Measurements from ENCODE around the gene MT1G. TPM values are rescaled to one million over a fixed set of nuclear protein-coding genes. Genes with fewer than 3 reads are reported as not detected.
"Not testable (repeated sequence)": the region's sequence is repeated elsewhere in the genome, so short reads cannot be mapped to it uniquely, and the experiment has no call there.

The MT1G gene
- total RNA-seq, 1 experiment from 2014 or later: not detected

DNA sequence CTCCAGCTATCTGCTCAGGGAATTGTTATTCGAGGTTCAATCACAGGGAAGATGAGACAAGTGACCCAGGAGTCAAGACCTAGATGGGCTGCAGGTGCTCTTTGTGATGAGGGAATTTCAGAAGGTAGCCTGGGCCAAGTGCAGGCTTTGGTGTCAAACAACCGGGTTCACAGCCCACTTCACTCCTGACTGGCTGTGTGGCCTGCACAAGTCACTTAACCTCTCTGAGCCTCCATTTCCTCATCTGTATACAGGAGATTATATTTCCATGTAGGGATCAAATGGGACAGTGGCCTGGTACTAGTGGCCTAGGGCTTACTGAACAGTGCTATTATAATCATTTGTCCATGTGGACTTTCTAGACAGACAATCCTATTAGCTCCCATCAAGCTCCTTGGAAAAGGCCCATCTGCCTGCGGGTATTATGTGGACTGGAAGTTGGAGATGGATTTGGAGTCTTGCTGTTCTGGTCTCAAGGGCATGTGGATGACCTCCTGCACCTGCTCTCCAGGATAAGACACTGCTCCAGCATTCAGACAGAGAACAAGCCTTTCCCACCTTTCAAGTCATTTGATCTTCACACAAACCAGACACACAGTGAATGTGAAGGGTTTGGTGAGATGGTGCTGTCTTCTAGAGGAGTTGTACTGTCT is 11.3 kb upstream of the MT1G start:
- Mint-ChIP-seq H3K27me3 (ENCODE audit: insufficient read depth, unreplicated experiment) (no peaks in the 10 kb centered on the region), H3K4me1 (ENCODE audit: insufficient read depth, unreplicated experiment) (peaks cover 21% of the 10 kb centered on the region), H3K36me3 (ENCODE audit: insufficient read depth, unreplicated experiment) (peaks cover 14% of the 10 kb centered on the region), H3K9me3 (ENCODE audit: unreplicated experiment) (no peaks in the 10 kb centered on the region), H3K4me3 (ENCODE audit: unreplicated experiment) (no peak overlapping the region), H3K27ac (ENCODE audit: low read depth, unreplicated experiment) (no peak overlapping the region)
- no TSS peak for BruUV-seq (replicated peaks)
- TF ChIP-seq, protein P1, sequence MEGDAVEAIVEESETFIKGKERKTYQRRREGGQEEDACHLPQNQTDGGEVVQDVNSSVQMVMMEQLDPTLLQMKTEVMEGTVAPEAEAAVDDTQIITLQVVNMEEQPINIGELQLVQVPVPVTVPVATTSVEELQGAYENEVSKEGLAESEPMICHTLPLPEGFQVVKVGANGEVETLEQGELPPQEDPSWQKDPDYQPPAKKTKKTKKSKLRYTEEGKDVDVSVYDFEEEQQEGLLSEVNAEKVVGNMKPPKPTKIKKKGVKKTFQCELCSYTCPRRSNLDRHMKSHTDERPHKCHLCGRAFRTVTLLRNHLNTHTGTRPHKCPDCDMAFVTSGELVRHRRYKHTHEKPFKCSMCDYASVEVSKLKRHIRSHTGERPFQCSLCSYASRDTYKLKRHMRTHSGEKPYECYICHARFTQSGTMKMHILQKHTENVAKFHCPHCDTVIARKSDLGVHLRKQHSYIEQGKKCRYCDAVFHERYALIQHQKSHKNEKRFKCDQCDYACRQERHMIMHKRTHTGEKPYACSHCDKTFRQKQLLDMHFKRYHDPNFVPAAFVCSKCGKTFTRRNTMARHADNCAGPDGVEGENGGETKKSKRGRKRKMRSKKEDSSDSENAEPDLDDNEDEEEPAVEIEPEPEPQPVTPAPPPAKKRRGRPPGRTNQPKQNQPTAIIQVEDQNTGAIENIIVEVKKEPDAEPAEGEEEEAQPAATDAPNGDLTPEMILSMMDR (IDR thresholded peaks at IDR 0.05; ENCODE audit: unreplicated experiment): no peak
- no peak for DNase-seq (ENCODE audit: unreplicated experiment)
- intact Hi-C loops (cut with micrococcal nuclease): no loop called here
- ChIA-PET POLR2A (interaction anchor here (0.6 to 14.3 kb wide), 8 partner anchors 21 to 161 kb away, joined by 3 to 793 read pairs (median 6); partner anchors contain the start of genes BBS2, MT1E and MT2A), CTCF (interaction anchor here (0.7 to 1.4 kb wide), 4 partner anchors 14 to 153 kb away, joined by 3 to 4 read pairs (median 3); no protein-coding TSS in a partner anchor)

DNA sequence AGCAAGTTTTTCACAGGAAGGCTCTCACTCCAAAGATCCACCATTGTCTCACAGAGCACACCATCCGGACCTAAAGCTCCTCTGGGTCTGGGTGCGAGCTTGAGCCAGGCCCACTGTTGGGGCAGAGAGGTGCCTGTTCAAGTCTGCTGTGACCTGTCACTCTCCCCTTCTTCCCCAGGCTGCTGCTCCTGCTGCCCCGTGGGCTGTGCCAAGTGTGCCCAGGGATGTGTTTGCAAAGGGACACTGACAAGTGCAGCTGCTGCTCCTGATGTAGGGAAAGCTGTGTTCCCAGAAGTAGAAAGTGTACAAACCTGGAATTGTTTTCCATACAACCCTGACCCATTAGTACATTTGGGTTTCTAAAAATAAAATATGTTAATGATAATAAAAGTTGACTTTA is 9.6 kb upstream of the MT1G start:
- TF ChIP-seq, protein P1 (IDR thresholded peaks at IDR 0.05; ENCODE audit: unreplicated experiment): no peak
- CTCF ChIA-PET: interaction anchor here (0.6 to 1.9 kb wide), 6 partner anchors 13 to 113 kb away, joined by 3 to 6 read pairs (median 3); no protein-coding TSS in a partner anchor
- no peak for DNase-seq (ENCODE audit: unreplicated experiment)
- Mint-ChIP-seq H3K36me3 (ENCODE audit: insufficient read depth, unreplicated experiment) (no peaks in the 10 kb centered on the region), H3K27ac (ENCODE audit: low read depth, unreplicated experiment) (no peak overlapping the region), H3K27me3 (ENCODE audit: insufficient read depth, unreplicated experiment) (no peaks in the 10 kb centered on the region), H3K4me3 (ENCODE audit: unreplicated experiment) (no peak overlapping the region), H3K9me3 (ENCODE audit: unreplicated experiment) (no peaks in the 10 kb centered on the region), H3K4me1 (ENCODE audit: insufficient read depth, unreplicated experiment) (peaks cover 14% of the 10 kb centered on the region)
- POLR2A ChIA-PET: interaction anchor here (1.7 to 14.3 kb wide), 3 partner anchors 46 to 67 kb away, joined by 8 to 793 read pairs (median 444); partner anchors contain the start of genes MT1E and MT2A
- BruUV-seq (replicated peaks): no TSS peak
- intact Hi-C loops (cut with micrococcal nuclease): no loop called here

DNA sequence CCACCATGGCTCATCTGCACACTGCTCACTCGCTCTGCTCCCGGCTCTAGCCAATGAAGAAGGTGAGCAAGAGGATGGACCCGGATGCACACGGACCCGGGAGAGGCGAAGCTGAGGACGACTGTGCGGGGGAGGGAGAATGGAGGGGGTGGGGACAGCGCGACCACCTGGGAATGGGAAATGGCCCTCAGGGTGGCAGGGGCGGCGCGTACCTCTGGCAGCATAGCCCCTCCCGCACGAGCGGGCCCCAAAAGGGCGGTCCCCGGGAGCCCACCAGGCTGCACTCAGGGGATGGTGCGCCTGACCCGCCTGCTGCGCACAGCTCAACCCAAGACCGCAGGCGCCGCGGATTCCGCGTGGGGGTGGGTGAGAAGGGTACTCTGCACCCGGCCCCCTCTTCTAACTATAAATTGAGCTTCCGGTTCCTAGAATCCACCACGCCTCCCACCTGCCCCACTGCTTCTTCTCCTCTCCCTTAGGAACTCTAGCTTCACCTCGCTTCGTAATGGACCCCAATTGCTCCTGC is 7.9 kb upstream of the MT1G start:
- ChIA-PET POLR2A (interaction anchor here (1.1 to 14.3 kb wide), 3 partner anchors 18 to 65 kb away, joined by 5 to 793 read pairs (median 444); partner anchors contain the start of genes MT1E, MT1F and MT2A), CTCF (interaction anchor here (0.6 to 1.9 kb wide), 2 partner anchors 20 to 850 kb away, joined by 3 to 6 read pairs; no protein-coding TSS in a partner anchor)
- intact Hi-C loops (cut with micrococcal nuclease): no loop called here
- Mint-ChIP-seq H3K4me3 (ENCODE audit: unreplicated experiment) (no peak overlapping the region), H3K27me3 (ENCODE audit: insufficient read depth, unreplicated experiment) (no peaks in the 10 kb centered on the region), H3K36me3 (ENCODE audit: insufficient read depth, unreplicated experiment) (no peaks in the 10 kb centered on the region), H3K9me3 (ENCODE audit: unreplicated experiment) (no peaks in the 10 kb centered on the region), H3K4me1 (ENCODE audit: insufficient read depth, unreplicated experiment) (peaks cover 5% of the 10 kb centered on the region), H3K27ac (ENCODE audit: low read depth, unreplicated experiment) (no peak overlapping the region)
- BruUV-seq (replicated peaks): no TSS peak
- no peak for DNase-seq (ENCODE audit: unreplicated experiment)
- TF ChIP-seq, protein P1 (IDR thresholded peaks at IDR 0.05; ENCODE audit: unreplicated experiment): no peak

DNA sequence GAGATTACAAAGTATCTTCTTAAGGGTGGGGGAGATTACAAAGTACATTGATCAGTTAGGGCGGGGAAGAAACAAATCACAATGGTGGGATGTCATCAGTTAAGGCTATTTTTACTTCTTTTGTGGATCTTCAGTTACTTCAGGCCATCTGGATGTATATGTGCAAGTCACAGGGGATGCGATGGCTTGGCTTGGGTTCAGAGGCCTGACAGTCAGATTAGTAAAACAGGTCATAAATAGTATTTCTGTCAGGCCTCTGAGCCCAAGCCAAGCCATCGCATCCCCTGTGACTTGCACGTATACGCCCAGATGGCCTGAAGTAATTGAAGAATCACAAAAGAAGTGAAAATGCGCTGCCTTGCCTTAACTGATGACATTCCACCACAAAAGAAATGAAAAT is 6.7 kb upstream of the MT1G start:
- CTCF ChIA-PET; H3K36me3 Mint-ChIP-seq (ENCODE audit: insufficient read depth, unreplicated experiment); H3K4me3 Mint-ChIP-seq (ENCODE audit: unreplicated experiment); BruUV-seq (replicated peaks); H3K27me3 Mint-ChIP-seq (ENCODE audit: insufficient read depth, unreplicated experiment); H3K9me3 Mint-ChIP-seq (ENCODE audit: unreplicated experiment); H3K4me1 Mint-ChIP-seq (ENCODE audit: insufficient read depth, unreplicated experiment); H3K27ac Mint-ChIP-seq (ENCODE audit: low read depth, unreplicated experiment); DNase-seq (ENCODE audit: unreplicated experiment): not testable (repeated sequence)
- POLR2A ChIA-PET: interaction anchor here (1.1 to 3.0 kb wide), 3 partner anchors 9 to 67 kb away, joined by 3 to 30 read pairs (median 14); partner anchors contain the start of genes MT1X and MT2A
- intact Hi-C loops (cut with micrococcal nuclease): loop anchor here (1.0 kb wide), 1 partner anchor 28 kb away; no protein-coding TSS in a partner anchor
